OCI-LY7 (cell line): ENCODE results near the gene MOB1B. TPM values are rescaled to one million over a fixed set of nuclear protein-coding genes. Genes with fewer than 3 reads are reported as not detected.

Experiments
- BruUV-seq: library from RNA; stranded (reverse); fragments of 400-500 nt; replicated peaks from 2 replicates; lab custom pipeline; 2021; lab: Mats Ljungman, UMichigan
- CTCF ChIA-PET: fragments of 300-600 bp; sonication (Branson Sonifier 250); formaldehyde crosslinking; loops from one replicate; lab custom pipeline; 2022; ENCODE audit warnings: antibody characterized with exemption; ENCODE audit not compliant: unreplicated experiment; lab: Charles Lee
- POLR2A ChIA-PET: fragments of 300-600 bp; sonication (Branson Sonifier 250); formaldehyde crosslinking; loops from one replicate; lab custom pipeline; 2022; ENCODE audit warnings: antibody characterized with exemption; lab: Charles Lee
- DNase-seq: peaks from one replicate; pipeline ENCODE4 v3.0.0-alpha.2; 2015; ENCODE audit warnings: low spot score
- H2AFZ ChIP-seq: fragments of 200-600 bp; sonication (generic), shearing (Covaris generic); 2 replicates; pipeline ENCODE4 v1.6.1; 2014; ENCODE audit warnings: mild to moderate bottlenecking, antibody characterized with exemption, low read length, moderate library complexity
- H3K27ac ChIP-seq: fragments of 200-600 bp; sonication (generic); 2 replicates; pipeline ENCODE4 v1.5.1; 2014; ENCODE audit warnings: mixed run types, low read depth, mild to moderate bottlenecking, moderate library complexity, low read length, inconsistent platforms; ENCODE audit not compliant: poor library complexity, severe bottlenecking
- H3K36me3 ChIP-seq: fragments of 200-600 bp; sonication (generic); 2 replicates; pipeline ENCODE4 v1.6.1; 2014; ENCODE audit warnings: mild to moderate bottlenecking, antibody characterized with exemption, low read length, moderate library complexity, mixed read lengths; ENCODE audit not compliant: insufficient read depth
- H3K4me1 ChIP-seq: fragments of 200-600 bp; sonication (generic); 2 replicates; pipeline ENCODE4 v1.5.1; 2014; ENCODE audit warnings: mild to moderate bottlenecking, low read length; ENCODE audit not compliant: insufficient read depth, poor library complexity, severe bottlenecking
- H3K4me2 ChIP-seq: fragments of 200-600 bp; sonication (generic); 2 replicates; pipeline ENCODE4 v1.6.1; 2014; ENCODE audit warnings: mild to moderate bottlenecking, low read length
- H3K4me3 ChIP-seq: fragments of 200-600 bp; sonication (generic); 2 replicates; pipeline ENCODE4 v1.5.1; 2014; ENCODE audit warnings: mild to moderate bottlenecking, low read depth, low read length; ENCODE audit not compliant: poor library complexity, severe bottlenecking
- H3K79me2 ChIP-seq: fragments of 200-600 bp; sonication (generic); 2 replicates; pipeline ENCODE4 v1.6.1; 2016; ENCODE audit warnings: low read depth, mild to moderate bottlenecking, low read length, moderate library complexity, mixed read lengths; ENCODE audit not compliant: insufficient read depth
- H3K9me2 ChIP-seq: fragments of 200-600 bp; sonication (generic); 2 replicates; pipeline ENCODE4 v1.6.1; 2016; ENCODE audit warnings: mild to moderate bottlenecking, low read length, mixed read lengths; ENCODE audit not compliant: insufficient read depth
- H3K9me3 ChIP-seq: fragments of 200-600 bp; sonication (generic); 2 replicates; pipeline ENCODE4 v1.6.1; 2014; ENCODE audit warnings: mild to moderate bottlenecking, mixed run types, low read length, mixed read lengths
- H4K20me1 ChIP-seq: fragments of 200-600 bp; sonication (generic); 2 replicates; pipeline ENCODE4 v1.6.1; 2014; ENCODE audit warnings: mild to moderate bottlenecking, antibody characterized with exemption, low read length, moderate library complexity, mixed read lengths; ENCODE audit not compliant: insufficient read depth
- EZH2phosphoT487 ChIP-seq: fragments of 200-600 bp; sonication (generic); IDR thresholded peaks from 2 replicates; pipeline ENCODE4 v1.6.1; 2018; ENCODE audit warnings: low read depth, borderline replicate concordance, mild to moderate bottlenecking, mixed run types, antibody characterized with exemption, low read length, moderate library complexity, mixed read lengths
- intact Hi-C: fragments of 100-400 bp; cut with micrococcal nuclease; formaldehyde crosslinking; loops from one replicate; pipeline ENCODE4 v1.10.0; 2022; ENCODE audit not compliant: unreplicated experiment
- total RNA-seq, 2 experiments: library from RNA; depleted of rRNA in 1 of 2; stranded (reverse); fragments of >200 nt in 1 of 2; shearing (Covaris generic) in 1 of 2; gene quantifications; 2 replicates each; pipeline ENCODE4 v1.2.3, GENCODE V29; 2014 to 2022
- TF ChIP-seq, protein P1 (sequence below): fragments of 200-600 bp; sonication (generic); conservative IDR thresholded peaks from 2 replicates; pipeline ENCODE4 v1.5.1; 2014; ENCODE audit warnings: mild to moderate bottlenecking, antibody characterized with exemption, low read length, moderate library complexity, mixed read lengths

The MOB1B gene
- total RNA-seq, 2 experiments from 2014 or later: 4.7 to 22.4 TPM

- H3K79me2 ChIP-seq: peaks cover 77% of the 10 kb centered on the region
- H3K27ac ChIP-seq: no peak overlapping the region
Observed at GRCh38 chr4:70915874-70916559, 13.8 kb downstream of the MOB1B start.

DNA sequence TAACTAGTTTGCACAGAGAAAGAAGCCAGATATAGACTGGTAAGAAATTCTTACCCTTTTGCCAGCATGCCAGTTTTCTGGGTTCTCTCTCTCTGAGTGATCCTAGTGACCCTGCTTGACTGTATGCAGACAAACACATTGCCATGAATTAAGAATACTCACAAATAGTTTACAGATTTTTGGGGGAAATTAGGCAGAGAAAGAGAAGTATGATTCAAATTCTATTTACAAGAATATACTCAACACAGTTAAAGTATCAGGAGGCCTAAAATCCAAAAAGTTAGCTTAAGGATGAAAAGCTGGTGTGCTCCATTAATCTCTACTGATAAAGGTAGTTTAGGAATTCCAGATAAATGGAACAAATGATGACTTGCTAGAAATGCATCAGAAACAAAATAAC, 18.4 kb downstream of the MOB1B start:
- Histone ChIP-seq H3K36me3 (peaks cover 33% of the 10 kb centered on the region), H3K79me2 (peaks cover 84% of the 10 kb centered on the region), H4K20me1 (no peaks in the 10 kb centered on the region), H3K9me2 (no peaks in the 10 kb centered on the region), H3K9me3 (peaks cover 35% of the 10 kb centered on the region), H2AFZ (no peak overlapping the region), H3K4me2 (no peak overlapping the region), H3K27ac (no peak overlapping the region), H3K4me3 (no peak overlapping the region), H3K4me1 (peaks cover 40% of the 10 kb centered on the region)
- intact Hi-C loops: loop anchor here (10.0 kb wide), 1 partner anchor 186 kb away; no protein-coding TSS in a partner anchor
- TF ChIP-seq, protein P1, sequence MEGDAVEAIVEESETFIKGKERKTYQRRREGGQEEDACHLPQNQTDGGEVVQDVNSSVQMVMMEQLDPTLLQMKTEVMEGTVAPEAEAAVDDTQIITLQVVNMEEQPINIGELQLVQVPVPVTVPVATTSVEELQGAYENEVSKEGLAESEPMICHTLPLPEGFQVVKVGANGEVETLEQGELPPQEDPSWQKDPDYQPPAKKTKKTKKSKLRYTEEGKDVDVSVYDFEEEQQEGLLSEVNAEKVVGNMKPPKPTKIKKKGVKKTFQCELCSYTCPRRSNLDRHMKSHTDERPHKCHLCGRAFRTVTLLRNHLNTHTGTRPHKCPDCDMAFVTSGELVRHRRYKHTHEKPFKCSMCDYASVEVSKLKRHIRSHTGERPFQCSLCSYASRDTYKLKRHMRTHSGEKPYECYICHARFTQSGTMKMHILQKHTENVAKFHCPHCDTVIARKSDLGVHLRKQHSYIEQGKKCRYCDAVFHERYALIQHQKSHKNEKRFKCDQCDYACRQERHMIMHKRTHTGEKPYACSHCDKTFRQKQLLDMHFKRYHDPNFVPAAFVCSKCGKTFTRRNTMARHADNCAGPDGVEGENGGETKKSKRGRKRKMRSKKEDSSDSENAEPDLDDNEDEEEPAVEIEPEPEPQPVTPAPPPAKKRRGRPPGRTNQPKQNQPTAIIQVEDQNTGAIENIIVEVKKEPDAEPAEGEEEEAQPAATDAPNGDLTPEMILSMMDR: no peak
- no peak for TF ChIP-seq EZH2phosphoT487
- POLR2A ChIA-PET: interaction anchor here (0.6 kb wide), 2 partner anchors 22 to 230 kb away, joined by 3 read pairs; no protein-coding TSS in a partner anchor
- BruUV-seq: no TSS peak
- CTCF ChIA-PET: interaction anchor here (1.0 kb wide), 1 partner anchor 186 kb away, joined by 4 read pairs; no protein-coding TSS in a partner anchor
- DNase-seq: peak; percentile 35

More at GRCh38 chr4:70915874-70916559, 13.8 kb downstream of the MOB1B start:
- peaks cover 52% of the 10 kb centered on the region for H3K36me3 ChIP-seq
- H3K4me3 ChIP-seq: no peak overlapping the region
- BruUV-seq: no TSS peak
- POLR2A ChIA-PET: interaction anchor here (0.6 to 2.1 kb wide), 6 partner anchors 11 to 74 kb away, joined by 3 to 11 read pairs (median 6); partner anchors contain the start of gene MOB1B
- H4K20me1 ChIP-seq: no peaks in the 10 kb centered on the region
- peaks cover 27% of the 10 kb centered on the region for H3K9me3 ChIP-seq
- H3K4me1 ChIP-seq: peaks cover 19% of the 10 kb centered on the region
- no peak overlapping the region for H3K4me2 ChIP-seq
- no peak for DNase-seq
- no peaks in the 10 kb centered on the region for H3K9me2 ChIP-seq
- no peak overlapping the region for H2AFZ ChIP-seq
- CTCF ChIA-PET: no interaction called here
- TF ChIP-seq, protein P1: no peak
- no peak for TF ChIP-seq EZH2phosphoT487
- intact Hi-C loops: no loop called here
